Measurements from ENCODE around the gene MGARP.

DNA sequence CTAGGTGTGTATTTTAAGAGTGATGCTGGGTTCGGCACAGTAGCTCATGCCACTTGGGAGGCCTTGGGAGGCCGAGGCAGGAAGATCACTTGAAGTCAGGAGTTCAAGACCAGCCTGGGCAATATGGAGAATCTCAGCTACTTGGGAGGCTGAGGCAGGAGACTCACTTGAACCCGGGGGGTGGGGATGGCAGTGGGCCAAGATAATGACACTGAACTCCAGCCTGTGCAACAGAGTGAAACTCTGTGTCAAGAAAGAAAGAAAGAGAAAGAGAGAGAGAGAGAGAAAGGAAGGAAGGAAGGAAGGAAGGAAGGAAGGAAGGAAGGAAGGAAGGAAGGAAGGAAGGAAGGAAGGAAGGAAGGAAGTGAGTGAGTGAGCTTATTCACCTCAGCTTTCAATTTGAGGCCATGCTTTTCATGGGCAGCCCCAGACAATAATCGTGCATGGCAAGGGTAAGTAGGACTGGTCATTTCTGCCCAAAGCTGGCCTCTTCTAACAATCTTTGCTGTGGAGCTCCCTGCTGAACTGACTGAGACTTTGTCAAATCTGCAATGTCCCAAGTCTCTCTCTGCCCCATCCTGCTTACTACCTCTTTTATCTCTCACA lies 60.5 kb downstream of the MGARP start:
- TF ChIP-seq POLR2AphosphoS5 (IDR thresholded peaks at IDR 0.05; ENCODE audit: borderline replicate concordance, low read depth, low read length) (peak; percentile 47; the same call in 1 of the 2 replicates), EZH2 (IDR thresholded peaks at IDR 0.05) (no peak)

All from SK-N-MC (cell line).